HG03520 (cell line): Measurements from ENCODE around the gene EPHB2.

ENCODE experiments used
- ATAC-seq: cut with Tn5 transposase; IDR thresholded peaks from one replicate; pipeline ENCODE4 v1.9.1; 2021; ENCODE audit warnings: mild to moderate bottlenecking, moderate library complexity; ENCODE audit not compliant: unreplicated experiment

Gene EPHB2

DNA sequence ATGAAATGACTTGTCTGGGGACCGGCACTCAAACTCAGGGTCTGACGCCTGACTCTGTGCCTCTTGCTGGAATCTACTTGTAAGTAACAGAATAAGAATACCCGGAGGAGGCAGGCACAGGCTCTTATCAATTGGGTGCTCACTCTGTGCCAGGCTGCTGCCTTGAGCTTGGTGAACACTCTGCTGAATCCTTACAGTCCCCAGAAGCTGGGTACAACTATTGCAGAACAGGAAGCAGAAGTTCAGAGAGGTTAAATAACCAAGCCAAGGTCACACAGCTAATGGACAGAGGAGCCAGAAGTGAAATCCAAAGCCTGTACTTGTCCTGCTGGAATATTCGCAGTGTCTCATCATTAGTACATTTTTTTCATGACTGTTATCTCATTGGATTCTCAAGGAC is 86.0 kb downstream of the EPHB2 start:
- ATAC-seq = no peak

DNA sequence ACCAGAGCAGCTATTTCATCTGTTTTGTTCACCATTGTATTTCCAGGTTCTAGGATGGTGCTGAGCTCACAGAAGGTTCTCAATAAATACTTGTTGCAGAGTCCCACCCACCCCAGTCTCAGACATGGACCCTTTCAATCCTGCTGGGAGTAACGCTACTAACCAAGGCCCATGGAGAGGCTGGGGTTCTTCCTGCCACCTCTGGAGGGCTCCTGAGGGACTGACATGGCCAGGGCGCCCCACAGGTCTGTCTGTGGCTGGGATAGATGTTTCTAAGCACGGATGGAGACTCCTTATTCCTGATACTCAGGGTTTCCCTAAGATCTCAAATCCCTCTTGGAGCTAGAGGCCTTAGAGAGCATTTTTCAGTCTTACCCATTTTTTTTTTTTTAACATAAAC is 87.4 kb downstream of the EPHB2 start:
- no peak for ATAC-seq

DNA sequence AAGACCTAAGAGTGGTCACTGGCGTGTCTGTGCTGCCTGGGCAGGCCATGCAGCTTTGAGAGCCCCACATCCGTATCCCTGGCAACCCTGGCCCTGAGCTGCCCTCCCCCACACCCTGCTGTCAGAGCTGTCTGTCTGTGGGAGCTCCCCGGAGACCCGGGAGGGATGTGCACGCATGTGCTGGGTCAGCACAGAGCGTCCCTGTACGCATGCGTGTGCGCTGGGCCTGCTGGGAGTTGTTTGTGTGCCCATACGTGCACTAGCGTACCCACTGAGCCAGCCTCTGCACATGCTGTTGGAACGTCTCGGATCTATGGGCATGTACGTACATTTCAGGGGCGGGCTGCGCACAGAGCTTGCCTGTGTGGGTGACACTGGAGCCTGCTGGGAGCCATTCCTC is 89.3 kb downstream of the EPHB2 start:
- no peak for ATAC-seq

DNA sequence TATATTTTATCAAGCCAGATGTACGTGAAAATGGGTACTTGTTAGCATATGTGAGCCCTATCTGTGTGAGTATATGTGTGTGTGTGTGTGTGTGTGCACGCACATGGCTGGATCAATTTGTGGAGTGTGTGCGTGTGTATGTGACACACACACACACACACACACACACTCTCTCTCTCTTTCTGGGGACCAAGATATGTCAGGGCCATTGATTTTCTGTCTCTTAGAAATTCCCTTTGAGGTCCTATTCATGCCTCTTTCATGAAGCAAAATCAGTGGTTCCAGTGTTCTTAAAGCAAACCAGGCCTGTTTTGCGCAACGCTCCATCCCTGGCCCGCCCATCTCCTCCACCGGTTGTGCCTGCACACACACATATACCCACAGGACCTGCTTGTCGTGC is 90.0 kb downstream of the EPHB2 start:
- no peak for ATAC-seq

DNA sequence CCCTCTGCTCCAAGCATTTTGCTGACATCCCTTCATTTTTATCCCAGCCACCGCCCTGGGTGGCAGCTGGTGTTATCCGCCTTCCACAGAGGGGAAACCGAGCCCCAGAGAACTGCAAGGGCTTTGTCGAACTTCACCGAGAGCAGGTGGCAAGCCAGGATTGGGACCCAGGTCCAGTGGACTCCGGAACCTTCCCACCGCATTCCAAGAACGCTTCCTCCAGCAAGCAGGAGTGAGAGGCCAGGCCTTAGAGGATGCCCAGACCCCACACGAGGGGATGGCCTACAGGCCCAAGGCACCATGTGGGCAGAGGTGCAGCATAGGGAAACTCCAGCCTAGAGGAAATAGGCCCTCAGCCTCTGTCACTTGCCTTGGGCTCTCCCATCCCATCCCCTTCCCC is 90.7 kb downstream of the EPHB2 start:
- ATAC-seq = no peak

DNA sequence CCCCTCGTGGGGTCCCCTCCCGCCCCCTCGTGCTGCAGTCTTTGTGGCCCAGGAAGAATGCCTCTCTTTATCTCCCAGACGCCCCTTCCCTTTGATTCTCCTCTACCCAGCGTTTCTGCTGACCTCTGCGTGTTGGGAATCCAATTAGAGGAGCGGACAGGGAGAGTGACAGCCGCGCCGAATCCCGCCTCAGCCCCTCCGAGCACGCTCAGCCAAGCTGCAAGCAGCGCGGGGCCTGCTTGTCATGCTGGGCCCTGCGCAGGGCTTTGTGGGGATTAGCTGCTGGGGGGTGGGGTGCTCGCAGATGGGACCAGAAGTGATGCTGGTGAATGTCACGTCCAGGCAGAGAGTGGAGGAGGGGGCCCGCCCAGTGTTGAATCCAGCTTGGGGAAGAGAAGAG is 91.1 kb downstream of the EPHB2 start:
- no peak for ATAC-seq

DNA sequence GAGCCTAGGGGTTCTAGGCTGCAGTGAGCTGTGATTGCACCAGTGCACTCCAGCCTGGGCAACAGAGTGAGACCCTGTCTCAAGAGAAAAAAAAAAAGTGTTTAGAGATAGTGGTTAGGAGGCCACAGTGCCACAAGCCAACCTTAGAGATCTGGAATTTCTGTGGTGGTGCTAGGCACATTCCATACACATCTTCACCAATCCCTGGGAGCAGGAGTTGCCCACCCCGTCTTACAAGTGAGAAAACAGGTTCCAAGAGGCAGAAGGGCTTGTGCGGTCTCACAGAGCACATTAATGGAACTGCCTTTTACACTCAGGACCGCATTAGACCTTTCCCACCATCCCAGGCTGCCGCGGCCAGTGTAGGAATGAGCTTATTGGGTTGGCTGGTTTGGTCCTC is 93.2 kb downstream of the EPHB2 start:
- no peak for ATAC-seq

DNA sequence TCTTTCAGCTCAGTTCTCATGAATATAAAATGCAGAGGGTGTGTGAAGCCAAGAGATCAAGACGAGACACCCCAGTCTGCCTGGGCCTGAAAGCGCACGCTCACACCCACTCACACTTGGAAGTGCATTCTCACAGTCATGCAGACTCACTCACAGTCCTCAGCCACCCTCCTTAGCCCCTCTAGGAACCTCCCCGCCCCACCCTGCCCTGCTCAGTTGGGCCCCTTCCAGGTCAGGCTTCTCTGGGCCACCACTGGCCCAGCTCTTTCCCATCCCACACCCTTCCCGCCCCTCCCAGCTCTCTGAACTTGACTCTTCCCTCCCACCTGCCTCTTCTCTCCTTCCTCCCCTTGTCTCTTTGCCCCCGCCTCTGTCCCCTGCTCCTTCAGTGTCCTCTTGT is 93.8 kb downstream of the EPHB2 start:
- ATAC-seq = no peak

DNA sequence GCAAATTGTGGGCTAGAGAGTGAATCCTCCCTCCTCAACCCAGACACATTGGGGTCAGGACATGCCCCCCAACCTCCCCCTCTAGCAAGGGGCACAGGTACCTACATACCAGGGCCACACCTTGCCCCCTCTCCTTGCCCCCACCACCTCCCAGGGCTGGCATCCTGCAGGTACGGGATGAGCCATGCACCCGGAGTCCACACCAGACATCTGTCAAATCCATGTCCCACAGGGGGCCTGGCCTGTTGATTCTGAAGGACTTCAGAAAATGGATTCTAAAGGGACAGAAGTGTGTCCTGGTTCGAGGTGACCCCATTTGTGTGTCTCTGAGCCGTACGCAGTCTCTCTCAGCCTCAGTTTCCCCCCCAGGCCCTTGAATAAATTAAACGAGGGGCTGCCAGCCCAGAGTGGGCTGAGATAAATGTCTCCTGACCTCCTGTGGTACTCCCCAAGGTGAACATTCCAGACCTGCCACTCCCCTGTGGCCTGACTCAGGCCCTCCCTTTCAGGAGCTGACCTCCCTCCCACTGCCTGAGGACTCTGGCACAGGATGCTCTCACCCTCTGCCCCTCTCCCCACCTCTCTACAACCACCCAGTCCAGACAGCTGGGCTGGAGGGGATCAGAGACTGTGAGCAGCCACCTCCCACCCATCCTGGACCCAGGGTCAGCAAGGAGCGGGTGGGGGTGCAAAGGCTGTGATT is 94.5 kb downstream of the EPHB2 start:
- ATAC-seq = no peak

DNA sequence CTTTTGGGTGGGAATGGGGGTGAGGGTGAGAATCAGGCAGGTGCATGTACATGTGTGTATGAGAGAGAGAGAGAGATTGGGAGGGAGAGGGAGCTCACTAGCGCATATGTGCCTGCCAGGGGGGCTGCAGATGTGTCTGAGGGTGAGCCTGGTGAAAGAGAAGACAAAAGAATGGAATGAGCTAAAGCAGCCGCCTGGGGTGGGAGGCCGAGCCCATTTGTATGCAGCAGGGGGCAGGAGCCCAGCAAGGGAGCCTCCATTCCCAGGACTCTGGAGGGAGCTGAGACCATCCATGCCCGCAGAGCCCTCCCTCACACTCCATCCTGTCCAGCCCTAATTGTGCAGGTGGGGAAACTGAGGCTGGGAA is 95.0 kb downstream of the EPHB2 start:
- ATAC-seq = no peak

DNA sequence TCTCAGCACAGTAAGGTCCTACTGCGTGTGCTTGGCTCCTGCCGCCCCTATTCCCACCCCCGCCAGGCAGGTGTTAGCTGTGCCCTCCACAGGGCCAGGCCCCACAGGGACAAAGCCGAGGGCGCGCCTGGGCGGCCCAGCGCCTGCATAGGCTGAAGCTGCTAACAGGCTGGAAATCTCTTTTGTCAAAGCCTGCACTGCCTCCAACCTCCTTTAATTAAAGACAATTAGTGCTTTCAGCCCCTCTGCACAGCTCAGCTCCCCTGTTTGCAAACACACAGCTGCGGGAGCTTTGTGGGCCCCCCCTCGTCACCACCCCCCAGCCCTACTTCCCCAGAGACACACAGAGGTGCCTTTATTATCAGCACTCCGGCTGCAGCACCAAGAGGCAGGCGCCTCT is 95.9 kb downstream of the EPHB2 start:
- no peak for ATAC-seq

DNA sequence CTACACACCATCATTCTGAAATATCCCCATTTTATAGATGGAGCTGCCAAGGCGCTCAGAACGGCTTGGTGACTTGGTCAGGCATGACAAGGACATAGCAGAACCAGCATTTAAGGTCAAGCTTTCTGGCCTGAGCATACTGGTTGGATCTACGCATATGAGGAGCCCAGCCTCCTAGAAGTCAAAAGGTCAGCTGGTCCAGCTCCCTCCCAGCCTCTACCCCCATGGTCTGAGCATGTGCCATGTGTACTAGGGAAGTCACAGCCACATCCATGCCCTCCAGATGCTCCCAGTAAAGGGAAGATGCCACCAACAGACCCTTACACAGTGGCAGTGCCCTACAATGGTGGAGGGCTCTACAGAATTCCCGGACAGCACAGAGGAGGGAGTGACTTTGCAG is 96.7 kb downstream of the EPHB2 start:
- no peak for ATAC-seq

DNA sequence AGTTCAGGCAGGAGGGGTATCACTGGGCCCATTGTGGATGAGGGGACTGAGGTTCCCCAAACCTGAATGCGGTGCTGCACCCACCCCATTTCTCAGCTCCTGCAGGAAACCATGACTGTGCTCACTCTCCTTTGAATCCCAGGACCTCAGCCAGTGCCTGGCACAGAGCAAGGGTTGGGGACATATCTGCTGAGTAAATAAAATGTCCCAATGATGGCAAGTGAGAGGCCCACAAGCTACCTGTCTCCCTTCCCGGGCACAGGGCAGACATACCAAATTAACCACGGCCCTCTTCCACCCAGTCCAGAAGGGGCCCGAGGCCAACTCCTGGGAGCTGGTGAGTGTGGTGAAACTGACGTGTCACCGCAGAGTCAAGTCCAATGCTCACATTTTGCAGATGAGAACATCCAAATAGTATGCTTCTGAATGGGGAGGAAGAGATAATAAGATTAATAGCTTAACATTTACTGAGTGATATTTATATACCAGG is 97.6 kb downstream of the EPHB2 start:
- ATAC-seq = no peak

DNA sequence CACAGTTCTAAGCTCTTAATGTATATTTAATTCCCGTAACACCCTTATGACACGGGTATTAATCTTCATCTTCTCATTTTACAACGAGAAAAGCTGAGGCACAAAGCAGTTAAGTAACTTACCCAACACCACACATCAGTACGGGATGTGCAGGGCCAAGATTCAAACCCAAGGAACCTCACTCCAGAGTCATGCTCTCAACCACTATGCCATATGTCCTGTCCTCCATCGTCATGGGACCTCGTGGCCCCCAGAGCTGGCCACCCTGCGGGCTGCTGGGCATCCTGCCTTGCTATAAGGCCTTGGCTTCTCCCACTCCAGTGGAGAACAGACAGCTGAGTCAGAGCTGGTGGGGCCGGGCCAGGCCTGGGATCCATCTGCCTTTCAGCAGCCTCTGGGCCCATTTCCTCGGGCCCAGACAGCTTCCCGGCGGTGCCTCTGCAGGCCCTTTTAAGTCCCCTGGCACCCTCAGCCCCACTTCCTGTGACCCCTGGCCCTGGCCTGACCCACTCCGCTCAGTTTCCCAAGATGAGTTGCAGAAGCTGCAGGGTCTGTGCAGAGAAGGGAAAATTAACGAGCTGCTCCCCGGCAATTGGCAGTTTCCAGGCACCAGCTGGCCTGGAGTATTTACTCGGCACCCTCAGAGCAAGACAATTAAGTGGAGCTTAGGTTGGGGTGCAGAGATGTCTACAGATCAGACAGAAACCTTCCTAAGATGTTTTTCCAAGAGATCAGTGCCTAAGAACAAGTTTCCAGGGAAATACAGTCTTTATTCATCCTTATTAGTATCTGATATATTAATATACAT is 98.2 kb downstream of the EPHB2 start:
- ATAC-seq = no peak

DNA sequence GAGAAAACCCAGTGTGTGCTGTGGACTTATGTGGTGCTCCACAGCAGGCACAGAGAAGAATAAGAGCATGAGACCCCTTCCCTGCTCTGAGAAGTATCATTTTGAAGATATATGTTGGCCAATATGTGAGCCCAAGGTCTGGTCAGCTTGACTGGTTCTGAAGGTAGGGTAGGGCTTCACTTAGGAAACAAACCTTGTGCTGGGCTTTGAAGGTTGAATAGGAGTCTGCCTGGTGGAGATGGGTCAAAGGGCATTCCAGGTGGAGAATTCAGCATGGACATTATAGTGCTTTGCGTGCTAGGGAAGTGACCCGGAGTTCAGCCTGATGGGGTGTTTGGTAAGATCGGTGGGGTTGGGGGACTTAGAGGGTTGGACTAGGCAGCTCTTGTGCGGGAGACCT is 99.1 kb downstream of the EPHB2 start:
- no peak for ATAC-seq

DNA sequence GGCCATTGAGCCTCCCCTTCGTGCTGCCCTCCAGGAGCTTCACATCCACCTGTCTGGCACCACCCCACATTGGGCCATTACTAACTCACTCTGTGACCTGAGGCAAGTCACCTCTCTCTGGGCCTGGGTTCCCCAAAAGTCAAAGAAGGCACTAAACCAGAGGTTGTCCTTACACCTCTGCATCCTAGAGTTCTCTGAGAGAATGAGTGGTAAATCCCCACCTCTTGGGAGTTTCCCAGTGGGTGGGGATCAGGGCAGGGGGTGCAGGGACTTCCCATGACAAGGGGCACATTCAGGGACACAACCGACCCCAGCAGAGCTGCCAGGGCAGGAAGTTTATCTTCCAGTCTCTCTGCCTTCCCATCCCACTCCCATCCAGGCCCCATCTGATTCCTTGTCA is 99.7 kb downstream of the EPHB2 start:
- no peak for ATAC-seq

DNA sequence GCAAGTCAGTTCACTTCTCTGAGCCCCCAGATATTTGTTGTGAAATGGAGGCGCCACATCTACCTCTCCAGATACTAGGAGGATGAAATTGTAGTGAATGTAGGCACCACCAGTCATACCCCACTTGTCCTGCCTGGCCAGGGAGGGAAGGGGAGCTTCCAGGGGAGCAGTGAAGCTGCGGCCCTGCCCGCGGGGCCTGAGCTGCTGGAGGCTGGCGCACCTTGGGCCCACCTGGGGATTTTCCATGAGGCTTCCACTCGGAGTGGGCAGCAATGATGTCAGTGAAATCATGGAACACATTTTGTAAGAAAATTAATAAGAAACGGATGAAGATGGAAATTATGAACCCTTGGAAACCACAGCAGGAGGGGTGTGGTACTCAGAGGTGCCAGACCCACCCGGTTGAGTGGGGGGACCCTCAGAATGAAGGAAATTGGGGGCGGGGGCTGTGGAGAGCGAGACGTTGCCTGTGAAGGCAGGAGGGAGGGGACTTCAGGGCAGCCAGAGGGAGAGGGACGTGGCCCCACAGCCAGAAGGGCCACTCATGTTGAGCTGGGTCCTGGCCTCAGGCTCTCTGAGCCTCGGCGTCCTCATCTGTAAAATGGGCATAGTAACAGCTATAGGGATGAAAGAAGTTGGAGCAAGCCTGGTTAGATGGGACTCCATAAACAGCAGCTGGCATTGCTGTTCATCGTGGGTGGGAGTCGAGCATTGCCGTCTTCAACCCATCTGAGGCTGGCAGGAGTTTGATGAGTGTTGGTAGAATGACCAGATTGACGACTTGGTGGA is 101.6 kb downstream of the EPHB2 start:
- ATAC-seq = no peak

DNA sequence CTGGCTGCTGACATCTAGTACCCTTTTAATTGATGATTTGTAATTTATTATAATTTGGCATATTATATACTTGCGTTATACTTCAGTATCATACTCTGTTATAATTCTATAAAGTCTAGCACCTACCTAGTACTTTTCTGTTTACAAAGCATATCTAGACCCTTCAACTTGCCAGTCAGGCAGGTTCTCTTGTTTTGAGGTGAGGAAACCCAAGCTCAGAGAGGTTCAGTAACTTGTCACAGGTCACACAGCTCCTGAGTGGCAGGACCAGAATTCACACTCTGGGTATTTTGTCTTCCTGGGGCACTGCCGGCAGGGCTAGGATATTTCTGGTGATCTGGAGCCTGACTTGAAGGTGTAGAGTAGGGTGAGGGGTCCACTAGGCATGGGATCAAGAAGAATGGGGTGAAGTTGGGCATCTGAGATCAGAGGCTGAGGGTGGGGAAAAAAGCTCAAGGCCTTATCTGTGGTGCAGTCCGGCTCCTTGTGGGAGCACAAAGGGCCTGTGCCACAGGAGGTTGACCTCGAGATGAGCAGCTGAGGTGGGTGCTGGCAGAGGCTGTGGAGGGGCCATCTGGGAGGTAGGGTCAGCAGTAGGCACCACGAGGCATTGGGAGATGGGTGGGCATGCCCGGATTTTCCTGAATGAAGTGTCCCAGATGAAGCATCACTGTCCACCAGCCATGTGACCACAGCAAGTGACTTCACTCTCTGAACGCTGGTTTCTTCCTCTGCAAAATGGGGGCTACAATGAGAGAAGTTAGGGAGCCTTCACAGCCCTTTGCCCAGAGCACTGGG is 102.6 kb downstream of the EPHB2 start:
- ATAC-seq = no peak

DNA sequence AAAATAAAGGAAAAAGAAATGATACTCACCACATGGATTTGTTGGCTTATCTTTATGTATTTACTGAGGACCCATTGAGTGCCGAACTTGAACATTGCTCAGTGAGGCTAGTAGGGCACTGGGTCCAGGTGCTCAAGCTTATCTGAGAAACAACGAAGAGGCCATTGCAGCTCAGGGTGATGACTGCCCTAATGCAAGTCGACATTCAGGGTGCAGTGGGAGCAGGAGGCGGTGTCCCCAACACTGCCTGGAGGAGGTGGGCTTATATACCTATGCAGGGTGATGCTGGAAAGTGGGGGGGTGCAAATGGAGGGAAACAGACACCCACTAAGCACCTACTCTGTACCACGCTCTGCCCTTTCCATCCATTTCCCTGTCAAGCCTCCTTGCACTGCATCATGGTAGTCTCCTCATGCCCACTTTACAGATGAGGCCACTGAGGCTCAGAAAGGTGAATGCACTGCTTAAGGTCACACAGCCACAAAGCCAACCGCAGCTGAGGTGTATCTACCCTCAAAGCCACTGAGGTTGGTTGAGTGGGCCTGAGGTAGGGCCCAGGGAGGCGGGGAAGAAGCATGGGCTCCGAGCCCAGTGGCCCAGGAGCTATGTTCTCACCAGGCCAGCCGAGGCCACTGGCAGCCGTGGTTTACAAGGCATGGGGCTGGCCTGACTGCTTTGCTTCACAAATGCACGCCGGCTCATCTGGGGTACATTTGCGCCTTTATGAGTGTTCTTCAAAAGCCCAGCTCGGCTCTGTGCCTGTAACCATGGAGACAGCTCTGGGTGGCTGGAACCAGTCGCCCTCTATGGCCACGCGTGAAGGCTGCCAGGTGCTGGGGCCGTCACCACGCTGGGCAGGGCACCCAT is 103.8 kb downstream of the EPHB2 start:
- no peak for ATAC-seq

DNA sequence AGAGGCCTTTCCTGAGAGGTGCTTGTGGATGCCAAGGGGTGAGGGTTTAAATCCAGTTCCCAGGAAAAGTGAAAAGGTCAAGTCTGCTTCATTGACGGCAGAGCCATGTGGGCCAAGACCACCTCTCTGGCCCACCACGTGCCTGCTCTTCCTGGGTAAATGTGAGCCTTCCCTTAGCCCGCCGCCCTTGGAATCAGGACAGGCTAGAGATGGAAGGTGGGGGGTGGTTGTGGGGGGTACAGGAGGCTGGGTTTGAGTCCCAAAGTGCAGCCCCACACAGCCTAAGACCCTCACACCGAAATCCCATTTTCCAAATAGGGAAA is 104.4 kb downstream of the EPHB2 start:
- no peak for ATAC-seq
